ENCODE results near the gene SBF2. TPM values are rescaled to one million over a fixed set of nuclear protein-coding genes. Genes with fewer than 3 reads are reported as not detected.
"Not testable (repeated sequence)": the region's sequence is repeated elsewhere in the genome, so short reads cannot be mapped to it uniquely, and the experiment has no call there.

The SBF2 gene
- total RNA-seq, 1 experiment from 2014 or later: 13.8 TPM

- Histone ChIP-seq H3K4me2 (ENCODE audit: low read depth, low read length, poor library complexity, severe bottlenecking) (no peak overlapping the region), H3K27me3 (ENCODE audit: low read length) (no peaks in the 10 kb centered on the region), H3K36me3 (ENCODE audit: insufficient read depth, low read length) (no peaks in the 10 kb centered on the region), H4K20me1 (ENCODE audit: insufficient read depth, low read depth, low read length) (no peaks in the 10 kb centered on the region), H3K9me2 (replicated peaks; ENCODE audit: insufficient read depth, low read length) (no peaks in the 10 kb centered on the region), H2AFZ (ENCODE audit: low read length) (no peak overlapping the region), H3K9me3 (ENCODE audit: low read length) (no peaks in the 10 kb centered on the region), H3K27ac (ENCODE audit: low read length) (no peak overlapping the region), H3K4me1 (ENCODE audit: low read length) (no peaks in the 10 kb centered on the region), H3K79me2 (ENCODE audit: low read length) (no peaks in the 10 kb centered on the region), H3K4me3 (ENCODE audit: low read length) (no peak overlapping the region), H3K9ac (ENCODE audit: low read length) (no peak overlapping the region)
- DNase-seq: no peak
Observed at GRCh38 chr11:9956483-9956882, 337.5 kb downstream of the SBF2 start.

GRCh38 chr11:9955391-9955790 is 338.6 kb downstream of the SBF2 start:
- DNase-seq: no peak

DNA sequence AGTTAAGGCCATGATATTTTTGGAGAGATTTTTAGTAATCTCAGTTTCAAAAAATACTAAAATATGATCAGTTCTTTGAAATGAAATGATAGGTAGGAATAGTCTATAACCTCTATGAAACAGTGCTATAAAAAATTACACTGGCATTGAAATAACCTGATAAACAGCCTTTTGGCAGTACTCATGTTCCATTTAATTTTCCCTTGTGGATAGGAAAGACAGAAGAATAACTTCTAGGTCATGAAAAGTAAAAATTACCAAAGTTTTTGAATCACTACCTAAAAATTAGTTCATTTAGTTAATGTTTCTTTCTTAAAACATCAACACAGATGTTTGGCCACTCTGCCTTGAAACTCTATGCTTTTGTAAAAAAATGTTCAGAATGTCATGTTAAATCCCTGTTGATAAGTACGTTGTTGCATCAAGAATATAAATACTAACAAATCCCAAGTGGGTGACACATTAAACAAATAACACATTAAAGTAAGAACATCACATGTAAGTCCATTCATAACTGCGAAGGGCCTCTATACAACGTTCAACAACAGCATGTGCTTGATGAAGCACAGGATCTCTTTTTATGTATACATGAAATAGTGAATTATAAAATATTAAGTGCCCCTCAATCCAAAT is 339.9 kb downstream of the SBF2 start:
- Histone ChIP-seq H3K4me3 (ENCODE audit: low read length) (no peak overlapping the region), H3K79me2 (ENCODE audit: low read length) (no peaks in the 10 kb centered on the region), H3K9ac (ENCODE audit: low read length) (no peak overlapping the region), H3K4me1 (ENCODE audit: low read length) (no peaks in the 10 kb centered on the region), H3K9me3 (ENCODE audit: low read length) (no peaks in the 10 kb centered on the region), H3K27me3 (ENCODE audit: low read length) (no peaks in the 10 kb centered on the region), H3K36me3 (ENCODE audit: insufficient read depth, low read length) (no peaks in the 10 kb centered on the region), H2AFZ (ENCODE audit: low read length) (no peak overlapping the region), H4K20me1 (ENCODE audit: insufficient read depth, low read depth, low read length) (no peaks in the 10 kb centered on the region), H3K27ac (ENCODE audit: low read length) (no peak overlapping the region), H3K4me2 (ENCODE audit: low read depth, low read length, poor library complexity, severe bottlenecking) (no peak overlapping the region), H3K9me2 (replicated peaks; ENCODE audit: insufficient read depth, low read length) (no peaks in the 10 kb centered on the region)
- DNase-seq: no peak

More at GRCh38 chr11:9955391-9955790, 338.6 kb downstream of the SBF2 start:
- Histone ChIP-seq H3K4me1 (ENCODE audit: low read length) (no peaks in the 10 kb centered on the region), H2AFZ (ENCODE audit: low read length) (no peak overlapping the region), H4K20me1 (ENCODE audit: insufficient read depth, low read depth, low read length) (no peaks in the 10 kb centered on the region), H3K9me3 (ENCODE audit: low read length) (no peaks in the 10 kb centered on the region), H3K27me3 (ENCODE audit: low read length) (no peaks in the 10 kb centered on the region), H3K36me3 (ENCODE audit: insufficient read depth, low read length) (no peaks in the 10 kb centered on the region), H3K9ac (ENCODE audit: low read length) (no peak overlapping the region), H3K4me2 (ENCODE audit: low read depth, low read length, poor library complexity, severe bottlenecking) (no peak overlapping the region), H3K79me2 (ENCODE audit: low read length) (no peaks in the 10 kb centered on the region), H3K9me2 (replicated peaks; ENCODE audit: insufficient read depth, low read length) (no peaks in the 10 kb centered on the region), H3K27ac (ENCODE audit: low read length) (no peak overlapping the region), H3K4me3 (ENCODE audit: low read length) (no peak overlapping the region)

DNA sequence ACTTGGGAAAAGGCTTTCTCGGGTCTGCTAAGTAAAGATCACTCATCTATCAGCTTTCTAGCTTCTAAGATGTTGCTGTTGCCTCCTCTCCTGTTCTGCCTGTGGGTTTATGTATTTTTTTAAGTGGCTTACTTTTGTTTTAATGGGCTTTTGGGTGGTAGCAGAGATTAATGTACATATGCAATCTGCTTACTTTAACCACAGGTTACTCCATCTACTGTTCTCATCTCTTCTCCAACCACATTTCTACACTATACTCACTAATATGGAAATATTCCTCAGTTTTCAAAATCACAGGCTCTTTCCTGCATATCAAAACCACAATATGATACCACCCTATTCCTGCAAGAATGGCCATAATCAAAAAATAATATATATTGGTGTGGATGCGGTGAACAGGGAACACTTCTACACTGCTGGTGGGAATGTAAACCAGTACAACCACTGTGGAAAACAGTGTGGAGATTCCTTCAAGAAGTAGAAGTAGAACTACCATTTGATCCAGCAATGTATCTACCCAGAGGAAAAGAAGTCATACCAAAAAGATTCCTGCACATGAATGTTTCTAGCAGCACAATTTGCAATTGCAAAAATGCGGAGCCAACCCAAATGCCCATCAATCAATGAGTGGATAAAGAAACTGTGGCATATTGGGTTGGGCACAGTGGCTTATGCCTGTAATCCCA is 341.4 kb downstream of the SBF2 start:
- H2AFZ ChIP-seq (ENCODE audit: low read length): no peak overlapping the region
- H3K36me3 ChIP-seq (ENCODE audit: insufficient read depth, low read length): no peaks in the 10 kb centered on the region
- no peak for DNase-seq
- no peak overlapping the region for H3K4me2 ChIP-seq (ENCODE audit: low read depth, low read length, poor library complexity, severe bottlenecking)
- H3K27ac ChIP-seq (ENCODE audit: low read length): no peak overlapping the region
- peaks cover 1% of the 10 kb centered on the region for H3K4me1 ChIP-seq (ENCODE audit: low read length)
- no peaks in the 10 kb centered on the region for H3K9me2 ChIP-seq (replicated peaks; ENCODE audit: insufficient read depth, low read length)
- H4K20me1 ChIP-seq (ENCODE audit: insufficient read depth, low read depth, low read length): no peaks in the 10 kb centered on the region
- no peaks in the 10 kb centered on the region for H3K9me3 ChIP-seq (ENCODE audit: low read length)
- H3K9ac ChIP-seq (ENCODE audit: low read length): no peak overlapping the region
- no peaks in the 10 kb centered on the region for H3K27me3 ChIP-seq (ENCODE audit: low read length)
- no peaks in the 10 kb centered on the region for H3K79me2 ChIP-seq (ENCODE audit: low read length)
- H3K4me3 ChIP-seq (ENCODE audit: low read length): no peak overlapping the region

GRCh38 chr11:9951807-9952206 is 342.2 kb downstream of the SBF2 start:
- Histone ChIP-seq H2AFZ (ENCODE audit: low read length) (no peak overlapping the region), H3K4me3 (ENCODE audit: low read length) (no peak overlapping the region), H3K4me2 (ENCODE audit: low read depth, low read length, poor library complexity, severe bottlenecking) (no peak overlapping the region), H3K79me2 (ENCODE audit: low read length) (no peaks in the 10 kb centered on the region), H3K27me3 (ENCODE audit: low read length) (no peaks in the 10 kb centered on the region), H3K9me2 (replicated peaks; ENCODE audit: insufficient read depth, low read length) (no peaks in the 10 kb centered on the region), H3K36me3 (ENCODE audit: insufficient read depth, low read length) (no peaks in the 10 kb centered on the region), H3K9me3 (ENCODE audit: low read length) (no peaks in the 10 kb centered on the region), H3K27ac (ENCODE audit: low read length) (no peak overlapping the region), H3K4me1 (ENCODE audit: low read length) (peaks cover 10% of the 10 kb centered on the region), H4K20me1 (ENCODE audit: insufficient read depth, low read depth, low read length) (no peaks in the 10 kb centered on the region), H3K9ac (ENCODE audit: low read length) (no peak overlapping the region)
- no peak for DNase-seq

GRCh38 chr11:9950462-9950861 is 343.6 kb downstream of the SBF2 start:
- peaks cover 11% of the 10 kb centered on the region for H3K4me1 ChIP-seq (ENCODE audit: low read length)
- no peaks in the 10 kb centered on the region for H3K36me3 ChIP-seq (ENCODE audit: insufficient read depth, low read length)
- H3K9ac ChIP-seq (ENCODE audit: low read length): no peak overlapping the region
- H3K27me3 ChIP-seq (ENCODE audit: low read length): no peaks in the 10 kb centered on the region
- no peak overlapping the region for H3K4me2 ChIP-seq (ENCODE audit: low read depth, low read length, poor library complexity, severe bottlenecking)
- no peak overlapping the region for H3K27ac ChIP-seq (ENCODE audit: low read length)
- H3K9me3 ChIP-seq (ENCODE audit: low read length): no peaks in the 10 kb centered on the region
- H3K4me3 ChIP-seq (ENCODE audit: low read length): no peak overlapping the region
- no peak for DNase-seq
- no peaks in the 10 kb centered on the region for H3K9me2 ChIP-seq (replicated peaks; ENCODE audit: insufficient read depth, low read length)
- H2AFZ ChIP-seq (ENCODE audit: low read length): no peak overlapping the region
- no peaks in the 10 kb centered on the region for H4K20me1 ChIP-seq (ENCODE audit: insufficient read depth, low read depth, low read length)
- H3K79me2 ChIP-seq (ENCODE audit: low read length): no peaks in the 10 kb centered on the region

GRCh38 chr11:9947231-9947864 is 346.7 kb downstream of the SBF2 start:
- Histone ChIP-seq H3K4me1 (ENCODE audit: low read length) (peaks cover 11% of the 10 kb centered on the region), H3K4me2 (ENCODE audit: low read depth, low read length, poor library complexity, severe bottlenecking) (no peak overlapping the region), H3K4me3 (ENCODE audit: low read length) (no peak overlapping the region), H3K9me3 (ENCODE audit: low read length) (no peaks in the 10 kb centered on the region), H2AFZ (ENCODE audit: low read length) (no peak overlapping the region), H3K9me2 (replicated peaks; ENCODE audit: insufficient read depth, low read length) (no peaks in the 10 kb centered on the region), H3K9ac (ENCODE audit: low read length) (no peak overlapping the region), H4K20me1 (ENCODE audit: insufficient read depth, low read depth, low read length) (no peaks in the 10 kb centered on the region), H3K36me3 (ENCODE audit: insufficient read depth, low read length) (no peaks in the 10 kb centered on the region), H3K27ac (ENCODE audit: low read length) (no peak overlapping the region), H3K27me3 (ENCODE audit: low read length) (no peaks in the 10 kb centered on the region), H3K79me2 (ENCODE audit: low read length) (no peaks in the 10 kb centered on the region)
- DNase-seq: peak; percentile 51

DNA sequence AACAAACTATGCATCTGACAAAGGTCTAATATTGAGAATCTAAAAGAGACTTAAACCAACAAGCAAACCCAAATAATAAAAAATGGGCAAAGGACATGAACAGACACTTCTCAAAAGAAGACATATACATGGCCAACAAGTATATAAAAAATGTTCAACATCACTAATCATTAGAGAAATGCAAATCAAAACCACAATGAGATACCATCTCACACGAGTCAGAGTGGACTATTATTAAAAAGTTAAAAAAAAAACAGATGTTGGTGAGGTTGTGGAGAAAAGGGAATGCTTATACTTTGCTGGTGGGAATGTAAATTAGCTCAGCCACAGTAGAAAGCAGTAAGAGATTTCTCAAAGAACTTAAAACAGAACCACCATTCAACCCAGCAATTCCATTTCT is 348.3 kb downstream of the SBF2 start:
- peaks cover 11% of the 10 kb centered on the region for H3K4me1 ChIP-seq (ENCODE audit: low read length)
- H2AFZ ChIP-seq (ENCODE audit: low read length); H3K36me3 ChIP-seq (ENCODE audit: insufficient read depth, low read length); H3K4me3 ChIP-seq (ENCODE audit: low read length); H3K79me2 ChIP-seq (ENCODE audit: low read length); H3K9me2 ChIP-seq (replicated peaks; ENCODE audit: insufficient read depth, low read length); DNase-seq; H4K20me1 ChIP-seq (ENCODE audit: insufficient read depth, low read depth, low read length); H3K4me2 ChIP-seq (ENCODE audit: low read depth, low read length, poor library complexity, severe bottlenecking); H3K9me3 ChIP-seq (ENCODE audit: low read length); H3K27ac ChIP-seq (ENCODE audit: low read length); H3K27me3 ChIP-seq (ENCODE audit: low read length); H3K9ac ChIP-seq (ENCODE audit: low read length): not testable (repeated sequence)

All from Karpas-422 (cell line).